HG02884 (cell line): ENCODE results near the gene CRYGN.

Experiments used
- ATAC-seq: cut with Tn5 transposase; IDR thresholded peaks from one replicate; pipeline ENCODE4 v1.9.1; 2021; ENCODE audit warnings: mild to moderate bottlenecking, moderate library complexity; ENCODE audit not compliant: unreplicated experiment

CRYGN gene

GRCh38 chr7:151440799-151441445, 981 bp upstream of the CRYGN start:
- no peak for ATAC-seq

DNA sequence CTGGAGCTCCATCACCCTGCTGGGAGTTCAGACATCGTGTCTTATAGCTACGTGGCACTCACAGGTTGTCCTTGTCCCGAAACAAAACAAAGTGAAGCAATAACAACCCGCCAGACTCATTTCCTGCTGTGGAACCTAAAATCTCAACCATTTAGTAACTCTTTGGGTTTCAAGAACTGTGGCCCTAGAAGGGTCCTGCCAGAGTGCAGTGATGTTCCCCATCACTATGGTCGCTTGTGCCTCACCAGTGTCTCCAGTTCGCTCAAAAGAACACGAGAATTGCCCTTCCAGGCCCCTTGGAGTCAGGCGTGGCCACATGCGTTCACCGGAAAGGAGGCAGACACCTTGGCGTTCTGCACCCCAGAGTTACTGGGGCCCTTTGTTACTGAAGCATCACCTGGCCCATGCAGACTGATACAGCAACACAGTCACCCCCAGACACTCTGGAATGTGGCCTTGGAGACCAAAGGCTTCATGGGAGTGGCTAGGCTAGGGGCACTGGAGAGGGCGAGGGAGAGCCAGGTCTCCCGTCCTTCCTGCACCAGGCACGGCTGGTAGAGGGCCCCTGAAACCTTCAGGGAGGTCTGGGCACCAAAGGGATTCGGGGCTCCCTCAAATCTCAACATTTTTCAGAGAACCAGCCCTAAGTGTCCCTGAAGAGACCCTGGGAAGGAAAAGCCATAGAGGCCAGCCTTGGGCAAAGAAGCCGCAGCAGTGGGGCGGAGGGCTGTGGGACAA, 908 bp downstream of the CRYGN start:
- no peak for ATAC-seq

- ATAC-seq: no peak
Measured at GRCh38 chr7:151437866-151438516, 1.9 kb downstream of the CRYGN start.

- ATAC-seq: no peak
Measured at GRCh38 chr7:151437159-151437553, 2.8 kb downstream of the CRYGN start.

- ATAC-seq: no peak
Measured at GRCh38 chr7:151436446-151437158, 3.3 kb downstream of the CRYGN start.

GRCh38 chr7:151435971-151436370, 4.0 kb downstream of the CRYGN start:
- ATAC-seq: no peak

GRCh38 chr7:151435103-151435916, 4.6 kb downstream of the CRYGN start:
- no peak for ATAC-seq

DNA sequence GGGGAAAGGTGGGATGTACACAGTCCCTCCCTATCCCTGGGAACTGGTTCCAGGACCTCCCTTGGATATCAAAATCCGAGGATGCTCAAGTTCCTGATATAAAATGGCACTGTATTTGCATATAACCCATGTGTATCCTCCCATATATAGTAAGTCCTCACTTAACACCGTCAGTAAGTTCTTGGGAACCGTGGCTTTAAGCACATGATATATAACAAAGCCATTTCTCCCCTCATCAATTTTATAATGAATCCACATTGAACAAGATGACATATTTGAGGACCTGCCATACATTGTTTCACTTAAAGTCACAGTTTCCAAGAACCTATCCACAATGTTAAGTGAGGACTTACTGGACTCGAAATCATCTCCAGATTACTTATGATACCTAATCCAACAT, 5.4 kb downstream of the CRYGN start:
- no peak for ATAC-seq

GRCh38 chr7:151433721-151434400, 6.1 kb downstream of the CRYGN start:
- no peak for ATAC-seq

DNA sequence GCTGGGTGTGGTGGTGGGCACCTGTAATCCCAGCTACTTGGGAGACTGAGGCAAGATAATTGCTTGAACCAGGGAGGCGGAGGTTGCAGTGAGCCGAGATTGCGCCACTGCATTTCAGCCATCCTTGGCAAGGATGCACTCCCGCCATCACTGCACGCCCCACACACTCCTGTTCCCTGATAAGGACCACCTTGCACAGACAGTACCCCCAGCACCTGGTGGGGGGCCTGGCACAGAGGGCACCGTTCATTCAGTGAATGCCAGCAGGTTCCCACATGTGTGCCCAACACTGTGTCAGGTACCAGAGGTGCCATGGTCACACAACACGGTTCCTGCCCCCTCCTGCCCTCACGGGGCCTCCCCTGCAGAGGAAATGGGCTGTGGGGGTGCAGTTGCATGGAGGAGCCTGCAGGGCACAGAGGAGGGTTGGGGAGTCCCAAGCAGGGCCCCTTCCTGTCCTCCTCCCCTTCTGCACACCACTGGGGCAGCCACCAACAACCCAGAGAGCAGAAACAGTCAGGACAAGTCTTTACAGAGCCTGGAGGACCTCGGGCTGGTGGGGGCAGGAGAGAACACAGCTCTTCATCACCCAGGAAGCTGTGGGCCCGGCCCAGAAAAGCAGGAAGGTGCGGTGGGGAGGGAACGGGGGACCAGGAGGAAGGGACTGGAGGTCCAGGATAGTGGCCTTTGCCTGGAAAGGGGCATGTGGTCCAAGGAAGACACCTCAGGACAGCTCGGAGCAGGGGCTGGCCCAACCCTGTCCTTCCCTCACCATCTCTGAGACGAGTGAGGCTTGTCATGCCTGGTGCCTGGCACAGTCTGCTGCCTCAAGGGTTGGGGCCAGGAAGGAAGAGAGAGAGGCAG, 7.1 kb downstream of the CRYGN start:
- no peak for ATAC-seq

- no peak for ATAC-seq
Measured at GRCh38 chr7:151431768-151432311, 8.1 kb downstream of the CRYGN start.

GRCh38 chr7:151431281-151431767, 8.6 kb downstream of the CRYGN start:
- no peak for ATAC-seq

- ATAC-seq: no peak
Measured at GRCh38 chr7:151430391-151431205, 9.3 kb downstream of the CRYGN start.

- peak; percentile 63 for ATAC-seq
Measured at GRCh38 chr7:151429560-151430331, 10.2 kb downstream of the CRYGN start.

DNA sequence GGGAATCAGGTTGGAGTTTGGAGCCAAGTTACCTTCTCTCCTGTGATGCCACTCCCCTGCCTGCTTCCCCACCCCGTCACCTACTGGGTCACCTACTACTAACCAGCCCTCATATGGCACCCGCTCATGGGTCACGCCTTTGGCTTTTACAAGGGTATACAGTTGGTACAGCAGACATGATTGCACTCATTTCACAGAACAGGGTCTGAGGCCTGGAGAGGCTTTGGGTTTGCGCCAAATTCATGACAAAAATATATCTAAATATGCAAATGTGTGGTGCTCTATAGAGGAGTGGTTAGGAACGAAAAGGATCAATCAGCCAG, 10.7 kb downstream of the CRYGN start:
- no peak for ATAC-seq

DNA sequence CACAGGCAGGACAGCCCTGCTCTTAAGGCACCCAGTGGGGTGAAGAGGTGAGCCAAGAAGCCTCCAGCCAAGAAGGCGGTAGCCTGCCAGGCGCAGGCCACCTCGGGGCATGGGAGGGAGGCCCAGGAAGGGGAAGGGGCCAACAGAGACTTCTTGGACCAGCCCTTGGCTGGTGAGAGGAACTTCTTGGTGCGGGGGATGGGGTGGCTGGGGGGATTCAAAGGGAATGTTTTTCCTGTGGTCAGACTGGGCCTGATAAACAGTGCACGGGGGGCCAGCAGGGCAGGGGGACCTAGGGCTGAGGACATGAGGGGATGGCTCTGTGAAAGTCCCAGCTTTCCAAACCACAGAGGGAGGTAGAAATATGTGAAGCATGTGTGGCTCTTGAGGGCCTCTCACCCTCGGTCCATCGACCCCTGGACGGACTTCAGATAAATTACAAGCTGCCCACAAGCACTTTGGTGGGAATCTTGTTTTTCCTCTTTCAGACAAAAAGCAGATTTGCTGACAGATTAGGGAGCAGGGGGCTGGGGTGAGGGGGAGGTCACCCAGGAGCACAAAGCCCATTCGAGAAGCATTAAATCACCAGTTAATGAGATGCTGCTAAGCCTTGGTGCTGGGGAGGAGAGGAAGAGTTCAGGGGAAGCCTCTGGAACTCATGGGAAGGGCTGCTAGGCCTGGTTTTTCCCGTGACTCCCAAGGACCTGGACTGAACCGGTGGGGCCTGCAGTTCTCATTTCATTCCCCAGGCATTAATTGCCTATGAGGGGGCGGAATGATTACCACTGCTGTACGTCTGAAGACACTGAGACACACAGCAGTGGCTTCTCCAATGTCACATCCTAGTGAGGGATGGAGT, 11.3 kb downstream of the CRYGN start:
- ATAC-seq: no peak
